C4-2B (cell line): ENCODE measurements around the gene GALNT17.
"Not testable (repeated sequence)": the region's sequence is repeated elsewhere in the genome, so short reads cannot be mapped to it uniquely, and the experiment has no call there.

Experiments used
- H3K27ac ChIP-seq: fragments of 450-650 bp; 2 replicates; pipeline ENCODE4 v1.5.1; 2017
- CTCF ChIP-seq: fragments of 450-650 bp; conservative IDR thresholded peaks from 2 replicates; pipeline ENCODE4 v1.5.1; 2017; ENCODE audit warnings: mild to moderate bottlenecking
- ZFX ChIP-seq: fragments of 450-650 bp; IDR thresholded peaks from 2 replicates; pipeline ENCODE4 v1.6.1; 2017

The GALNT17 gene

GRCh38 chr7:71191771-71192170 lies 59.8 kb downstream of the GALNT17 start:
- no peak for TF ChIP-seq CTCF
- TF ChIP-seq ZFX: no peak
- no peak overlapping the region for H3K27ac ChIP-seq

GRCh38 chr7:71193099-71193810 lies 61.3 kb downstream of the GALNT17 start:
- no peak overlapping the region for H3K27ac ChIP-seq
- TF ChIP-seq ZFX: no peak
- no peak for TF ChIP-seq CTCF

- TF ChIP-seq ZFX (no peak), CTCF (no peak)
- no peak overlapping the region for H3K27ac ChIP-seq
These were observed 66.4 kb downstream of the GALNT17 start for GRCh38 chr7:71198391-71198790.

- no peak overlapping the region for H3K27ac ChIP-seq
- no peak for TF ChIP-seq CTCF
- no peak for TF ChIP-seq ZFX
These were observed 66.9 kb downstream of the GALNT17 start for GRCh38 chr7:71198887-71199286.

GRCh38 chr7:71206184-71206583 lies 74.2 kb downstream of the GALNT17 start:
- no peak for TF ChIP-seq CTCF
- TF ChIP-seq ZFX: no peak
- H3K27ac ChIP-seq: no peak overlapping the region

- TF ChIP-seq ZFX (no peak), CTCF (no peak)
- no peak overlapping the region for H3K27ac ChIP-seq
These were observed 76.9 kb downstream of the GALNT17 start for GRCh38 chr7:71208881-71209280.

- H3K27ac ChIP-seq: not testable (repeated sequence)
These were observed 77.5 kb downstream of the GALNT17 start for GRCh38 chr7:71209484-71209883.

- TF ChIP-seq ZFX (no peak), CTCF (no peak)
- no peak overlapping the region for H3K27ac ChIP-seq
These were observed 78.3 kb downstream of the GALNT17 start for GRCh38 chr7:71210220-71210619.

GRCh38 chr7:71212433-71212832 lies 80.5 kb downstream of the GALNT17 start:
- H3K27ac ChIP-seq: not testable (repeated sequence)
